ENCODE measurements around the gene LEMD1. TPM values are rescaled to one million over a fixed set of nuclear protein-coding genes. Genes with fewer than 3 reads are reported as not detected.
"Not testable (repeated sequence)": the region's sequence is repeated elsewhere in the genome, so short reads cannot be mapped to it uniquely, and the experiment has no call there.

LEMD1 gene
- total and polyA plus RNA-seq, 5 donors from 2014 or later, result not detected

DNA sequence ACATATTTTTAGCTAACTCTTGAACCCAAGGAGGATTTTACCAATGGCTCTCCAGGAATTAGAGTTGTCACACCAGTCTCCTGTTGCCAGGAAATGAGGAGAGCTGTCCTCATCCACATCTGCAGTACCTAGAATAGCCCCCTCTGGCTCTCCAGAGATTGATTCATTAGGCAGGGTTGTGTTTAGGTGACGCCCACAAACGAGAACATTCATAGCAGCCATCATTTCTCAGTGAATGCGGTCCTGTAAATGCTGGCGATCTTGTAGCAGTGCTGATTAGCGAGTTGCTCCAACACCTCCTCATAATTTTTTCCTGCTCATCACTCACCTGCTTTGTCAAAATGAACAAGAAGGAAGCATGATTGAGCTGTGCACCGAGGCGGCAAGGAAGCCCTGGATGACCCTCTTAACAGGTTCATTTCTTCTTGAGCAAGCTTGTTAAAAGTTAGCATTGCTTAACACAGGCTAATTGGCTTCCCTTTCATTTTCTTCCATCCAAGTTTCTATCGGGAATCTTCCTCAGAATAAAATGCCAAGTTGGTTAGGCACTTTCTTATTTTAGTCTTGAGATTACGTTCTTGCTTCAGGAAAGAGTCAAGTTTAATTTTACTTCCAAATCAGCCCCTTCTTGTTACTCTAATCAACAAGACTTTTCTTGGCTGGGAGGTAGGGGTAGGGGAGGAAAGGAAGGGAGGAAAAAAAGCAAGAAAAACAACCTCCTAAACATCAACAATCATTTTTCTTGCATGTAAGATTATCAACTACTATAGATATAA lies 48.6 kb downstream of the LEMD1 start:
- Histone ChIP-seq H3K27ac (ENCODE audit: insufficient read depth, low read length, poor library complexity, severe bottlenecking) (no peak overlapping the region), H3K36me3 (ENCODE audit: control insufficient read depth, insufficient read depth, low read length) (no peaks in the 10 kb centered on the region), H3K4me1 (ENCODE audit: control insufficient read depth, insufficient read depth, low read length, poor library complexity, severe bottlenecking) (peaks cover 4% of the 10 kb centered on the region), H3K9me3 (ENCODE audit: control insufficient read depth in 2 of 2, low read length in 2 of 2) (no peaks in the 10 kb centered on the region), H3K4me3 (ENCODE audit: low read depth, low read length) (no peak overlapping the region), H3K27me3 (ENCODE audit: control insufficient read depth, insufficient read depth, low read length) (peaks cover 8% of the 10 kb centered on the region)
- no peak overlapping the region for H3K27ac Mint-ChIP-seq
- H3K4me3 Mint-ChIP-seq, result no peak overlapping the region
- H3K36me3 Mint-ChIP-seq, result no peaks in the 10 kb centered on the region
- DNase-seq (no peak), ATAC-seq (ENCODE audit: low read depth in 2 of 2) (no peak)
- H3K4me1 Mint-ChIP-seq, result peaks cover 8 to 15% (median 12%) of the 10 kb centered on the region in 4 donors
- H3K27me3 Mint-ChIP-seq, result peaks cover 59% of the 10 kb centered on the region
- H3K9me3 Mint-ChIP-seq, result peaks cover 0 to 1% (median 0%) of the 10 kb centered on the region in 7 donors

GRCh38 chr1:205371871-205372660 lies 49.8 kb downstream of the LEMD1 start:
- Histone ChIP-seq H3K27me3 (ENCODE audit: control insufficient read depth, insufficient read depth, low read length) (peaks cover 8% of the 10 kb centered on the region), H3K27ac (ENCODE audit: insufficient read depth, low read length, poor library complexity, severe bottlenecking) (no peak overlapping the region), H3K36me3 (ENCODE audit: control insufficient read depth, insufficient read depth, low read length) (no peaks in the 10 kb centered on the region), H3K4me1 (ENCODE audit: control insufficient read depth, insufficient read depth, low read length, poor library complexity, severe bottlenecking) (peaks cover 4% of the 10 kb centered on the region), H3K4me3 (ENCODE audit: low read depth, low read length) (no peak overlapping the region), H3K9me3 (ENCODE audit: control insufficient read depth in 2 of 2, low read length in 2 of 2) (no peaks in the 10 kb centered on the region)
- H3K9me3 Mint-ChIP-seq, result peaks cover 0 to 1% (median 0%) of the 10 kb centered on the region in 7 donors
- peaks cover 8 to 15% (median 12%) of the 10 kb centered on the region in 4 donors for H3K4me1 Mint-ChIP-seq
- no peak for ATAC-seq (ENCODE audit: low read depth in 2 of 2)
- H3K27me3 Mint-ChIP-seq, result peaks cover 49% of the 10 kb centered on the region
- no peak overlapping the region for H3K27ac Mint-ChIP-seq
- no peak overlapping the region for H3K4me3 Mint-ChIP-seq
- no peak for DNase-seq
- no peaks in the 10 kb centered on the region for H3K36me3 Mint-ChIP-seq

GRCh38 chr1:205370780-205371179 lies 51.1 kb downstream of the LEMD1 start:
- DNase-seq, result no peak
- ATAC-seq (ENCODE audit: low read depth in 2 of 2), result no peak
- H3K36me3 Mint-ChIP-seq, result no peaks in the 10 kb centered on the region

GRCh38 chr1:205369701-205370123 lies 52.1 kb downstream of the LEMD1 start:
- H3K27ac ChIP-seq (ENCODE audit: insufficient read depth, low read length, poor library complexity, severe bottlenecking), result no peak overlapping the region
- Mint-ChIP-seq H3K36me3 (no peaks in the 10 kb centered on the region), H3K4me3 (no peak overlapping the region), H3K4me1 (peaks cover 8 to 14% (median 11%) of the 10 kb centered on the region in 4 donors), H3K9me3 (peaks cover 0 to 1% (median 0%) of the 10 kb centered on the region in 7 donors), H3K27ac (no peak overlapping the region), H3K27me3 (peaks cover 45% of the 10 kb centered on the region)
- no peak for ATAC-seq (ENCODE audit: low read depth in 2 of 2)
- H3K4me3 ChIP-seq (ENCODE audit: low read depth, low read length), result no peak overlapping the region
- no peak for DNase-seq
- no peaks in the 10 kb centered on the region for H3K9me3 ChIP-seq (ENCODE audit: control insufficient read depth in 2 of 2, low read length in 2 of 2)
- peaks cover 4% of the 10 kb centered on the region for H3K4me1 ChIP-seq (ENCODE audit: control insufficient read depth, insufficient read depth, low read length, poor library complexity, severe bottlenecking)
- H3K27me3 ChIP-seq (ENCODE audit: control insufficient read depth, insufficient read depth, low read length), result peaks cover 10% of the 10 kb centered on the region
- no peaks in the 10 kb centered on the region for H3K36me3 ChIP-seq (ENCODE audit: control insufficient read depth, insufficient read depth, low read length)

More at GRCh38 chr1:205370780-205371179, 51.1 kb downstream of the LEMD1 start:
- Mint-ChIP-seq H3K4me1 (peaks cover 8 to 15% (median 12%) of the 10 kb centered on the region in 4 donors), H3K27me3 (peaks cover 50% of the 10 kb centered on the region), H3K27ac (no peak overlapping the region), H3K9me3 (peaks cover 0 to 1% (median 0%) of the 10 kb centered on the region in 7 donors), H3K4me3 (no peak overlapping the region)
- Histone ChIP-seq H3K27me3 (ENCODE audit: control insufficient read depth, insufficient read depth, low read length) (peaks cover 9% of the 10 kb centered on the region), H3K9me3 (ENCODE audit: control insufficient read depth in 2 of 2, low read length in 2 of 2) (no peaks in the 10 kb centered on the region), H3K4me3 (ENCODE audit: low read depth, low read length) (no peak overlapping the region), H3K36me3 (ENCODE audit: control insufficient read depth, insufficient read depth, low read length) (no peaks in the 10 kb centered on the region), H3K4me1 (ENCODE audit: control insufficient read depth, insufficient read depth, low read length, poor library complexity, severe bottlenecking) (peaks cover 4% of the 10 kb centered on the region), H3K27ac (ENCODE audit: insufficient read depth, low read length, poor library complexity, severe bottlenecking) (no peak overlapping the region)

DNA sequence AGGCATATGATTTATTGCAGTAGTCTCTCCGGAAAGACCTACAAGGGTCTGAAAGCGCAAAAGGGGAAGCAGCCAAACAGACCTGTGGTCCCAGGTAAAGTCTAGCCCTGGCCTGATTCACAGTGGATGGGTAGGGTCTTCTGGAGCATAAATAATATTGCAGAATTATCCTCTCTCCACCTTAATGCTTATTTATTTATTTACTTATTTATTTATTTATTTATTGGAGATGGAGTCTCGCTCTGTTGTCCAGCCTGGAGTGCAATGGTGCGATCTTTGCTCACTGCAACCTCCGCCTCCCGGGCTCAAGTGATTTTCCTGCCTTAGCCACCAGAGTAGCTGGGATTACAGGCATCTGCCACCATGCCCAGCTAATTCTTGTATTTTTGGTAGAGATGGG lies 53.4 kb downstream of the LEMD1 start:
- Mint-ChIP-seq H3K9me3 (peaks cover 0 to 1% (median 0%) of the 10 kb centered on the region in 7 donors), H3K27ac (no peak overlapping the region), H3K36me3 (no peaks in the 10 kb centered on the region), H3K4me3 (no peak overlapping the region), H3K27me3 (peaks cover 37% of the 10 kb centered on the region), H3K4me1 (peaks cover 0 to 1% (median 0%) of the 10 kb centered on the region in 4 donors)
- no peak for DNase-seq
- Histone ChIP-seq H3K27me3 (ENCODE audit: control insufficient read depth, insufficient read depth, low read length) (peaks cover 5% of the 10 kb centered on the region), H3K4me3 (ENCODE audit: low read depth, low read length) (no peak overlapping the region), H3K9me3 (ENCODE audit: control insufficient read depth in 2 of 2, low read length in 2 of 2) (no peaks in the 10 kb centered on the region), H3K4me1 (ENCODE audit: control insufficient read depth, insufficient read depth, low read length, poor library complexity, severe bottlenecking) (no peaks in the 10 kb centered on the region), H3K27ac (ENCODE audit: insufficient read depth, low read length, poor library complexity, severe bottlenecking) (no peak overlapping the region), H3K36me3 (ENCODE audit: control insufficient read depth, insufficient read depth, low read length) (no peaks in the 10 kb centered on the region)
- ATAC-seq (ENCODE audit: low read depth in 2 of 2), result no peak

- no peaks in the 10 kb centered on the region for H3K9me3 Mint-ChIP-seq
- Histone ChIP-seq H3K9me3 (ENCODE audit: control insufficient read depth in 2 of 2, low read length in 2 of 2) (no peaks in the 10 kb centered on the region), H3K36me3 (ENCODE audit: control insufficient read depth, insufficient read depth, low read length) (no peaks in the 10 kb centered on the region), H3K4me3 (ENCODE audit: low read depth, low read length) (no peak overlapping the region), H3K4me1 (ENCODE audit: control insufficient read depth, insufficient read depth, low read length, poor library complexity, severe bottlenecking) (no peaks in the 10 kb centered on the region), H3K27me3 (ENCODE audit: control insufficient read depth, insufficient read depth, low read length) (peaks cover 4% of the 10 kb centered on the region), H3K27ac (ENCODE audit: insufficient read depth, low read length, poor library complexity, severe bottlenecking) (no peak overlapping the region)
- ATAC-seq (ENCODE audit: low read depth in 2 of 2) (no peak), DNase-seq (no peak)
- H3K36me3 Mint-ChIP-seq, result no peaks in the 10 kb centered on the region
- H3K27me3 Mint-ChIP-seq, result peaks cover 28% of the 10 kb centered on the region
- no peak overlapping the region for H3K27ac Mint-ChIP-seq
- no peaks in the 10 kb centered on the region for H3K4me1 Mint-ChIP-seq
- no peak overlapping the region for H3K4me3 Mint-ChIP-seq
Observed at GRCh38 chr1:205365945-205366463, 55.9 kb downstream of the LEMD1 start.

DNA sequence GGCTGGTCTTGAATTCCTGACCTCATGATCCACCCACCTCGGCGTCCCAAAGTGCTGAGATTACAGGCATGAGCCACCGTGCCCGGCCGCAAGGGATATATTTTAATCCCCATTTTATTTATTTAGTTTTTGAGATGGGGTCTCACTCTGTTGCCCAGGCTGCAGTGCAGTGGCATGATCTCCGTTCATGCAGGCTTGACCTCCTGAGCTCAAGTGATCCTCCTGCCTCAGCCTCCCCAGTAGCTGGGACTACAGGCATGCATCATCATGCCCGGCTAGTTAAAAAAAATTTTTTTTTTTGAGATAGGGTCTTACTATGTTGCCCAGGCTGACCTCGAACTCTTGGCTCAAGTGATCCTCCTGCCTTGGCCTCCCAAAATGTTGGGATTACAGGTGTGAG lies 56.8 kb downstream of the LEMD1 start:
- H3K36me3 Mint-ChIP-seq; H3K4me3 ChIP-seq (ENCODE audit: low read depth, low read length); DNase-seq; H3K4me1 ChIP-seq (ENCODE audit: control insufficient read depth, insufficient read depth, low read length, poor library complexity, severe bottlenecking); H3K4me1 Mint-ChIP-seq; ATAC-seq (ENCODE audit: low read depth in 2 of 2); H3K27me3 ChIP-seq (ENCODE audit: control insufficient read depth, insufficient read depth, low read length); H3K4me3 Mint-ChIP-seq; H3K9me3 Mint-ChIP-seq; H3K27ac Mint-ChIP-seq; H3K9me3 ChIP-seq (ENCODE audit: control insufficient read depth in 2 of 2, low read length in 2 of 2); H3K36me3 ChIP-seq (ENCODE audit: control insufficient read depth, insufficient read depth, low read length); H3K27ac ChIP-seq (ENCODE audit: insufficient read depth, low read length, poor library complexity, severe bottlenecking): not testable (repeated sequence)
- H3K27me3 Mint-ChIP-seq, result peaks cover 26% of the 10 kb centered on the region

Measured in CD4-positive, CD25-positive, alpha-beta regulatory T cell (primary cell).